ENCODE data around the gene PRR20C. TPM values are rescaled to one million over a fixed set of nuclear protein-coding genes. Genes with fewer than 3 reads are reported as not detected.

The PRR20C gene
- total RNA-seq, result not detected in 2 replicates

DNA sequence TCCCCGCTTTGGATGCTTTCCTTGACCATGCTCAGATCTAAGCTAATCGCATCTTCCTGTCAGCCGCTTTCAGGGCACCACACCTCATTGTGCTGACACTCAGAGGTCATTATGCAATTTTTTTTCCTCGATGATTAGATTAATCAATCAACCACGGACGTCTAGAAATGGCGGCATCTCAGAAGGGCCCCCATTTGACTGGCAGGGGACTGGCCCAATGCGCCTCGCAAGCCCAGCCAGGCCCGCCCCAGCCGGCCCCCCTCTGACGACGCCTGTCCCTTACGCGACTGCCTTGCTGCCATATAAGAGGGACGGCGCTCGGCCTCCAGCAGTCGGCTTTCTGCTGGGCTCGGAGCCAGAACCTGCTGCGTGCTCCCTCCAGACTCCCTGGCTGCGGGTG lies at the start of gene PRR20C:
PRR20C (plus strand) TSS at position 301 of the 400 bp plus-strand sequence. CDS start 387 bp downstream, outside the sequence.

DNA sequence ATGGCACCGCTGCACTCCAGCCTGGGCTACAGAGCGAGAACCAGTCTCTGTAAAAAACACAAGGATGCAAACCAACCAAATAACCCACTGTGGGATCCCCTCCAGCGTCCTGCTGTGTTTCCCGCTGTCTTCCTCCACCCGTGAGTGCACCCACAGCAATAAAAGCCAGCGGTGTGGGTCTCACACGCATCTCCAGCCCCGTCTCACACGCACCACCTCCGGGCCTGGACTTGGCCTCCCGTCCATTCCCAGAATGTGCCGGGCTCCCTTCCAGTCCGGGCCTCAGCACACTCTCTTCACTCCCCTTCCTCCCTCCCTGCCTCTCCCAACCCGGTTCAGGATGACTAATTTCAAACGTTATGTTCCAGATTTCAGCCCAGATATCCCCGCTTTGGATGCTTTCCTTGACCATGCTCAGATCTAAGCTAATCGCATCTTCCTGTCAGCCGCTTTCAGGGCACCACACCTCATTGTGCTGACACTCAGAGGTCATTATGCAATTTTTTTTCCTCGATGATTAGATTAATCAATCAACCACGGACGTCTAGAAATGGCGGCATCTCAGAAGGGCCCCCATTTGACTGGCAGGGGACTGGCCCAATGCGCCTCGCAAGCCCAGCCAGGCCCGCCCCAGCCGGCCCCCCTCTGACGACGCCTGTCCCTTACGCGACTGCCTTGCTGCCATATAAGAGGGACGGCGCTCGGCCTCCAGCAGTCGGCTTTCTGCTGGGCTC lies 13.5 kb upstream of the PRR20C start, which contains the start of gene PRR20A:
PRR20A (plus strand) TSS at position 684 of the 734 bp plus-strand sequence. CDS start 387 bp downstream, outside the sequence.

GRCh38 chr13:57147188-57147587 lies 6.7 kb upstream of the PRR20C start, which contains the start of gene PRR20B:
TSS of gene PRR20B (plus strand) at chr13:57147488. CDS start at chr13:57147875, 387 bp downstream.

DNA sequence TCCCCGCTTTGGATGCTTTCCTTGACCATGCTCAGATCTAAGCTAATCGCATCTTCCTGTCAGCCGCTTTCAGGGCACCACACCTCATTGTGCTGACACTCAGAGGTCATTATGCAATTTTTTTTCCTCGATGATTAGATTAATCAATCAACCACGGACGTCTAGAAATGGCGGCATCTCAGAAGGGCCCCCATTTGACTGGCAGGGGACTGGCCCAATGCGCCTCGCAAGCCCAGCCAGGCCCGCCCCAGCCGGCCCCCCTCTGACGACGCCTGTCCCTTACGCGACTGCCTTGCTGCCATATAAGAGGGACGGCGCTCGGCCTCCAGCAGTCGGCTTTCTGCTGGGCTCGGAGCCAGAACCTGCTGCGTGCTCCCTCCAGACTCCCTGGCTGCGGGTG lies 6.5 kb downstream of the PRR20C start, which contains the start of gene PRR20D:
PRR20D (plus strand) TSS at position 301 of the 400 bp plus-strand sequence. CDS start 387 bp downstream, outside the sequence.

DNA sequence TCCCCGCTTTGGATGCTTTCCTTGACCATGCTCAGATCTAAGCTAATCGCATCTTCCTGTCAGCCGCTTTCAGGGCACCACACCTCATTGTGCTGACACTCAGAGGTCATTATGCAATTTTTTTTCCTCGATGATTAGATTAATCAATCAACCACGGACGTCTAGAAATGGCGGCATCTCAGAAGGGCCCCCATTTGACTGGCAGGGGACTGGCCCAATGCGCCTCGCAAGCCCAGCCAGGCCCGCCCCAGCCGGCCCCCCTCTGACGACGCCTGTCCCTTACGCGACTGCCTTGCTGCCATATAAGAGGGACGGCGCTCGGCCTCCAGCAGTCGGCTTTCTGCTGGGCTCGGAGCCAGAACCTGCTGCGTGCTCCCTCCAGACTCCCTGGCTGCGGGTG lies 13.0 kb downstream of the PRR20C start, which contains the start of gene PRR20E:
PRR20E (plus strand) TSS at position 301 of the 400 bp plus-strand sequence. CDS start 387 bp downstream, outside the sequence.

Other genes starting within 250 kb of the PRR20C start
- gene PRR20A, start 13.1 kb upstream of the PRR20C start, total RNA-seq, result not detected in 2 replicates
- not detected in 2 replicates for gene PRR20B, start 6.6 kb upstream of the PRR20C start, total RNA-seq
- not detected in 2 replicates for gene PRR20D, start 6.6 kb downstream of the PRR20C start, total RNA-seq
- gene PRR20E, start 13.1 kb downstream of the PRR20C start, total RNA-seq, result not detected in 2 replicates